ENCODE measurements around the gene PLA2G2C.

The PLA2G2C gene

GRCh38 chr1:20202166-20202565, 15.8 kb upstream of the PLA2G2C start:
- DNase-seq = no peak

- DNase-seq = no peak
Measured at GRCh38 chr1:20200966-20201365, 14.6 kb upstream of the PLA2G2C start.

GRCh38 chr1:20199840-20200239, 13.5 kb upstream of the PLA2G2C start:
- DNase-seq = no peak

GRCh38 chr1:20199403-20199802, 13.1 kb upstream of the PLA2G2C start:
- DNase-seq = no peak

- no peak for DNase-seq
Measured at GRCh38 chr1:20198918-20199317, 12.6 kb upstream of the PLA2G2C start.

GRCh38 chr1:20198296-20198695, 12.0 kb upstream of the PLA2G2C start:
- no peak for DNase-seq

- DNase-seq = no peak
Measured at GRCh38 chr1:20197329-20197791, 11.0 kb upstream of the PLA2G2C start.

- DNase-seq = no peak
Measured at GRCh38 chr1:20195462-20195780, 9.1 kb upstream of the PLA2G2C start.

- peak; percentile 52 for DNase-seq
Measured at GRCh38 chr1:20194757-20195461, 8.6 kb upstream of the PLA2G2C start.

- DNase-seq = no peak
Measured at GRCh38 chr1:20194224-20194623, 7.9 kb upstream of the PLA2G2C start.

GRCh38 chr1:20192871-20193411, 6.6 kb upstream of the PLA2G2C start:
- no peak for DNase-seq

- DNase-seq = no peak
Measured at GRCh38 chr1:20192364-20192763, 6.0 kb upstream of the PLA2G2C start.

- no peak for DNase-seq
Measured at GRCh38 chr1:20191266-20191825, 5.0 kb upstream of the PLA2G2C start.

- DNase-seq = no peak
Measured at GRCh38 chr1:20190256-20191160, 4.2 kb upstream of the PLA2G2C start.

GRCh38 chr1:20189664-20190063, 3.3 kb upstream of the PLA2G2C start:
- no peak for DNase-seq

GRCh38 chr1:20188455-20188817, 2.1 kb upstream of the PLA2G2C start:
- DNase-seq = no peak

GRCh38 chr1:20187813-20188454, 1.6 kb upstream of the PLA2G2C start:
- no peak for DNase-seq

GRCh38 chr1:20187103-20187812, 940 bp upstream of the PLA2G2C start:
- DNase-seq = peak; percentile 12

- peak; percentile 49 for DNase-seq
Measured at GRCh38 chr1:20184997-20185833, 1.1 kb downstream of the PLA2G2C start.

- DNase-seq = no peak
Measured at GRCh38 chr1:20184481-20184900, 1.8 kb downstream of the PLA2G2C start.

GRCh38 chr1:20183616-20184271, 2.6 kb downstream of the PLA2G2C start:
- DNase-seq = no peak
